Mesothelial cell of epicardium (in vitro differentiated cells): Measurements from ENCODE around the gene UGT1A3. TPM values are rescaled to one million over a fixed set of nuclear protein-coding genes. Genes with fewer than 3 reads are reported as not detected.
"Not testable (repeated sequence)": the region's sequence is repeated elsewhere in the genome, so short reads cannot be mapped to it uniquely, and the experiment has no call there.

Experiments used
- DNase-seq, 2 experiments: peaks; one replicate each; pipeline ENCODE4 v3.0.0; 2021; ENCODE audit warnings: low spot score in 2 of 2; ENCODE audit not compliant: unreplicated experiment in 2 of 2
- H3K27ac Mint-ChIP-seq: 2 replicates; pipeline ENCODE4 v1.8.0; 2021; ENCODE audit warnings: mixed read lengths
- H3K27me3 Mint-ChIP-seq: 2 replicates; pipeline ENCODE4 v1.8.0; 2021; ENCODE audit warnings: low read depth, mixed read lengths
- H3K36me3 Mint-ChIP-seq: 2 replicates; pipeline ENCODE4 v1.8.0; 2021; ENCODE audit warnings: mixed read lengths
- H3K4me1 Mint-ChIP-seq: 2 replicates; pipeline ENCODE4 v1.8.0; 2021; ENCODE audit warnings: mixed read lengths
- H3K4me3 Mint-ChIP-seq: 2 replicates; pipeline ENCODE4 v1.8.0; 2021; ENCODE audit warnings: mild to moderate bottlenecking, moderate library complexity, mixed read lengths
- H3K9me3 Mint-ChIP-seq: 2 replicates; pipeline ENCODE4 v1.8.0; 2021; ENCODE audit warnings: mixed read lengths
- CTCF ChIP-seq: fragments of 200-600 bp; sonication (generic); IDR thresholded peaks from one replicate; pipeline ENCODE4 v1.5.0; 2021; ENCODE audit warnings: antibody characterized with exemption; ENCODE audit not compliant: unreplicated experiment
- total RNA-seq: library from RNA; stranded (reverse); gene quantifications from 3 replicates; pipeline ENCODE4 v1.2.1, GENCODE V29; 2021

The UGT1A3 gene
- total RNA-seq, 1 donor from 2014 or later = not detected

GRCh38 chr2:233746475-233747282, 17.8 kb downstream of the UGT1A3 start:
- TF ChIP-seq CTCF = no peak
- H3K27me3 Mint-ChIP-seq = peaks cover 8% of the 10 kb centered on the region
- no peaks in the 10 kb centered on the region for H3K36me3 Mint-ChIP-seq
- no peak for DNase-seq
- no peak overlapping the region for H3K27ac Mint-ChIP-seq
- H3K9me3 Mint-ChIP-seq = peaks cover 38% of the 10 kb centered on the region
- no peak overlapping the region for H3K4me3 Mint-ChIP-seq
- no peaks in the 10 kb centered on the region for H3K4me1 Mint-ChIP-seq

GRCh38 chr2:233747283-233747544, 18.4 kb downstream of the UGT1A3 start:
- no peak overlapping the region for H3K27ac Mint-ChIP-seq
- peaks cover 5% of the 10 kb centered on the region for H3K27me3 Mint-ChIP-seq
- no peak for TF ChIP-seq CTCF
- H3K4me3 Mint-ChIP-seq = no peak overlapping the region
- H3K9me3 Mint-ChIP-seq = peaks cover 42% of the 10 kb centered on the region
- no peak for DNase-seq
- no peaks in the 10 kb centered on the region for H3K36me3 Mint-ChIP-seq
- H3K4me1 Mint-ChIP-seq = no peaks in the 10 kb centered on the region

GRCh38 chr2:233750689-233751088, 21.8 kb downstream of the UGT1A3 start:
- H3K27me3 Mint-ChIP-seq = not testable (repeated sequence)

GRCh38 chr2:233751212-233752009, 22.6 kb downstream of the UGT1A3 start:
- H3K36me3 Mint-ChIP-seq, H3K4me3 Mint-ChIP-seq, H3K4me1 Mint-ChIP-seq, H3K27me3 Mint-ChIP-seq, H3K27ac Mint-ChIP-seq, DNase-seq: not testable (repeated sequence)
- peaks cover 47% of the 10 kb centered on the region for H3K9me3 Mint-ChIP-seq

More at GRCh38 chr2:233750689-233751088, 21.8 kb downstream of the UGT1A3 start:
- H3K27ac Mint-ChIP-seq, H3K4me3 Mint-ChIP-seq, DNase-seq, H3K36me3 Mint-ChIP-seq, H3K4me1 Mint-ChIP-seq: not testable (repeated sequence)
- H3K9me3 Mint-ChIP-seq = peaks cover 47% of the 10 kb centered on the region

- no peak for DNase-seq
- no peak for TF ChIP-seq CTCF
- no peak overlapping the region for H3K27ac Mint-ChIP-seq
- H3K27me3 Mint-ChIP-seq = no peaks in the 10 kb centered on the region
- H3K4me3 Mint-ChIP-seq = no peak overlapping the region
- peaks cover 22% of the 10 kb centered on the region for H3K9me3 Mint-ChIP-seq
- no peaks in the 10 kb centered on the region for H3K4me1 Mint-ChIP-seq
- H3K36me3 Mint-ChIP-seq = no peaks in the 10 kb centered on the region
Observed at GRCh38 chr2:233754872-233755611, 26.2 kb downstream of the UGT1A3 start.

- peaks cover 10% of the 10 kb centered on the region for H3K9me3 Mint-ChIP-seq
- no peaks in the 10 kb centered on the region for H3K4me1 Mint-ChIP-seq
- H3K4me3 Mint-ChIP-seq = no peak overlapping the region
- no peak for TF ChIP-seq CTCF
- no peaks in the 10 kb centered on the region for H3K36me3 Mint-ChIP-seq
- DNase-seq = no peak
- H3K27me3 Mint-ChIP-seq = peaks cover 1% of the 10 kb centered on the region
- no peak overlapping the region for H3K27ac Mint-ChIP-seq
Observed at GRCh38 chr2:233756429-233757081, 27.7 kb downstream of the UGT1A3 start.
